Colonic mucosa (tissue), 4 donors: ENCODE results near the gene DLGAP1. TPM values are rescaled to one million over a fixed set of nuclear protein-coding genes. Genes with fewer than 3 reads are reported as not detected.
A peak's percentile ranks its signal among the peaks of the same experiment; 100 is the strongest.

Experiments used
- DNase-seq: peaks from one replicate; pipeline ENCODE4 v3.0.0-alpha.2; 2020
- H3K27ac ChIP-seq: fragments of 200-600 bp; one replicate; pipeline ENCODE4 v1.8.0; 2021
- H3K27me3 ChIP-seq: fragments of 200-600 bp; one replicate; pipeline ENCODE4 v1.8.0; 2021
- H3K36me3 ChIP-seq: fragments of 200-600 bp; one replicate; pipeline ENCODE4 v1.8.0; 2021
- H3K4me1 ChIP-seq: fragments of 200-600 bp; one replicate; pipeline ENCODE4 v1.8.0; 2021; ENCODE audit warnings: mild to moderate bottlenecking
- H3K4me3 ChIP-seq: fragments of 200-600 bp; one replicate; pipeline ENCODE4 v1.8.0; 2021
- H3K9ac ChIP-seq, 2 donors: one replicate each; pipeline ENCODE4 v1.7.0; 2013; ENCODE audit warnings: control low read depth in 2 of 2, low read depth in 2 of 2, low read length in 2 of 2
- H3K9me3 ChIP-seq: fragments of 200-600 bp; one replicate; pipeline ENCODE4 v1.8.0; 2021
- intact Hi-C: fragments of 100-400 bp; cut with DNase I; formaldehyde crosslinking; loops from one replicate; pipeline ENCODE4 v1.14.1; 2022
- total RNA-seq, 2 donors: library from RNA; stranded (reverse); fragmentation: NEBNext Ultra II Directional in 1 of 2; extraction: Animal tissue kit (Norgen Biotek cat#: 25700) in 1 of 2; gene quantifications; one replicate each; pipeline ENCODE4 v1.2.1, GENCODE V29; 2021
- TF ChIP-seq, protein P1 (sequence below): fragments of 200-600 bp; IDR thresholded peaks from one replicate; pipeline ENCODE4 v1.8.0; 2022; ENCODE audit warnings: antibody characterized with exemption, mild to moderate bottlenecking
- donor health status: healthy.
- donor health status: DM: no; HTN: no; CAD: no.
- donor health status: DM: no; HTN: no; CAD: no.

Gene DLGAP1
- total RNA-seq, 2 donors from 2014 or later, result 0.25 to 0.50 TPM

DNA sequence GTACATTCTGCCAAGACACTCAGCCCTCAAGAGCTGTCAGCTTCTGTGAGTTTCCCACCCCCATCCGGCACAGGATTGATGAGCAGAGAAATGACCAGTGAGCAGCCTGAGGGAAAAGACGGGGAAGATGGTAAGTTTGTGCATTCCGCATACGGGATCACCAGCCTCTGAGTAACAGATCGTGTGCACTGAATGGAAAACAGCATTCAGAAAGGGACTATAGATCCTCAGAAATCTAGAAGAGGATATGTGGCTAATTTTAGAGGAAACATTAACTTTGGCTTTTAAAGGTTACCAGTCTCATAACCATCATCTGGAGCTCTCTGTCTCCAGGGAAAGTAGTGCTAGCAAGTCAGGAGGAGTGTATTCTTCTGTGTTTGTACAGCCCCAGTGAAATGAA, 679.1 kb downstream of the DLGAP1 start:
- intact Hi-C loops, result no loop called here
- no peaks in the 10 kb centered on the region for H3K36me3 ChIP-seq
- H3K4me3 ChIP-seq, result no peak overlapping the region
- TF ChIP-seq, protein P1, sequence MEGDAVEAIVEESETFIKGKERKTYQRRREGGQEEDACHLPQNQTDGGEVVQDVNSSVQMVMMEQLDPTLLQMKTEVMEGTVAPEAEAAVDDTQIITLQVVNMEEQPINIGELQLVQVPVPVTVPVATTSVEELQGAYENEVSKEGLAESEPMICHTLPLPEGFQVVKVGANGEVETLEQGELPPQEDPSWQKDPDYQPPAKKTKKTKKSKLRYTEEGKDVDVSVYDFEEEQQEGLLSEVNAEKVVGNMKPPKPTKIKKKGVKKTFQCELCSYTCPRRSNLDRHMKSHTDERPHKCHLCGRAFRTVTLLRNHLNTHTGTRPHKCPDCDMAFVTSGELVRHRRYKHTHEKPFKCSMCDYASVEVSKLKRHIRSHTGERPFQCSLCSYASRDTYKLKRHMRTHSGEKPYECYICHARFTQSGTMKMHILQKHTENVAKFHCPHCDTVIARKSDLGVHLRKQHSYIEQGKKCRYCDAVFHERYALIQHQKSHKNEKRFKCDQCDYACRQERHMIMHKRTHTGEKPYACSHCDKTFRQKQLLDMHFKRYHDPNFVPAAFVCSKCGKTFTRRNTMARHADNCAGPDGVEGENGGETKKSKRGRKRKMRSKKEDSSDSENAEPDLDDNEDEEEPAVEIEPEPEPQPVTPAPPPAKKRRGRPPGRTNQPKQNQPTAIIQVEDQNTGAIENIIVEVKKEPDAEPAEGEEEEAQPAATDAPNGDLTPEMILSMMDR, result no peak
- H3K27me3 ChIP-seq, result no peaks in the 10 kb centered on the region
- no peak overlapping the region for H3K27ac ChIP-seq
- DNase-seq, result no peak
- no peaks in the 10 kb centered on the region for H3K4me1 ChIP-seq
- no peaks in the 10 kb centered on the region for H3K9me3 ChIP-seq
- H3K9ac ChIP-seq, result no peak overlapping the region

DNA sequence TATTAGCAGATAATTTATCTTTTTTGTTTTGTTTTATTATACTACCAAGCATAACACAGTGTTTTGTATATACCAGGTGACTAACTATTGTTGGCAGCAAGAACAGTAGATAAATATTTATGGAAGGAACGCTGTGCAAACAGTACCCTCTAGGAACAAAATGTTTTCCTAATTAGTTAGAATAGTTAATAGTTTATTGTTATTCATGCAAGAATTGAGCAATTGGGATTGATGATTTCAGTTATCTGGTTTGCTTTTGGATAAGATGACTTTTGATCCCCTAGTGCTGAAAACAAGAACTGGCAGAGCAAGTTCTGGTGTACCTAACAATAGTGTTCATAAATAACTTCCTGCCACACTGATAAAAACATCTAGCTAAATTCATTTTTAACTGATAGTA, 681.8 kb downstream of the DLGAP1 start:
- no peak for DNase-seq
- no peak overlapping the region for H3K9ac ChIP-seq
- intact Hi-C loops, result loop anchor here (5.0 kb wide), 3 partner anchors 66 to 219 kb away; no protein-coding TSS in a partner anchor
- TF ChIP-seq, protein P1, result no peak
- no peaks in the 10 kb centered on the region for H3K27me3 ChIP-seq
- H3K4me3 ChIP-seq, result no peak overlapping the region
- H3K36me3 ChIP-seq, result no peaks in the 10 kb centered on the region
- no peaks in the 10 kb centered on the region for H3K4me1 ChIP-seq
- H3K9me3 ChIP-seq, result no peaks in the 10 kb centered on the region
- H3K27ac ChIP-seq, result no peak overlapping the region

DNA sequence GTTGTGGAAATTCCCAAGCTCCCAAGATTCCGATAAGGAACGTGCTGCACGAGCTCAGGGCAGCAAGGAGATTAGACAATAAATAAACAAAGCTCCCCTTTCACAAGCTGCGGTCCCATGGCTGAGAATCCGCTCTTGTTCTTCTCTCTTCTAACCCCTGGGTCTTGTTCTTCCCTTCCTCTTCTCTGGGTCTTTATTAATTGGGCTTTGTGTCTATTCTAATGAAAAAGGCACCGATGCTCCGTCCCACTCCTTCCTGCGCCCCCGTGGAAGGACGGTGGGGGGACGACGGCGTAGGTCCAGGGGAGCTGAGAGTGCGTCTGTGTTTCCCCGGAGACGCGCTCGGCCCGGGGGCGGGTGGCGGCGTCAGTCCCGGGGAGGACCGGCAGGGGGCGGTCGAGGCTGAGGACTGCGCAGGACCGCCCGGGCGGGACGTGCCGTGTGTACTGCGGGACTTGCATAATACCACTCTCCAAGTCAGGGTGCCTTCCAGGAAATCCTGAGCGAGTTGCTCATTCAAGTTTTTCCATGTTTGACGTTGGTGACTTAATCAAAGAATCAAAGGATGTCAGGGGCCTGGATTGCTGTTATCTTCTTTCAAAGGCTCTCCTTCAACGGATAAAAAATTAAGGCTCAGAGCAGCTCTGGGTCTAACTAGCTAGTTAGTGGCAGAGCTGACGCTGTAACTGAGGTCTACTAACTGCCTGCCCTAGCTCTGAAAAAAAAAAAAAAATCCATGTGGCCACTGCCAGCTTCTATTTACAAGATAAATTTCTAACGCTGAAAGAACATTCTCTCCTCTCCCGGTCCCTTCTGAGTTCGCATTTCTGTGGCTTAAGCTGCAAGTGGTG, 683.8 kb downstream of the DLGAP1 start:
- TF ChIP-seq, protein P1, result peak; percentile 95
- H3K4me3 ChIP-seq, result no peak overlapping the region

DNA sequence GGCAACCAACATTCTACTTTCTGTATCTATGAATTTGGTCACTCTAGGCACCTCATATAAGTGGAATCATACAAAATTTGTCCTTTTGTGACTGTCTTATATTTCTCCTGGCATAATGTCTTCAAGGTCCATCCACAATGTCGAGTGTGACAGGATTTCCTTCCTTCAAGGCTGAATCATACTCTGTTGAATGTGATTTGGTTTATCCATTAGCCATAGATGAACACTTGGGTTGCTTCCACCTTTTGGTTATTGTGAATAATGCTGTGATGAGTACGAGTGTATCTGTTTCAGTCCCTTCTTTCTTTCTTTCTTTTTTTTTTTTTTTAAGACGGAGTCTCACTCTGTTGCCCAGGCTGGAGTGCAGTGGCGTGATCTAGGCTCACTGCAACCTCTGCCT, 693.8 kb downstream of the DLGAP1 start:
- no peaks in the 10 kb centered on the region for H3K9me3 ChIP-seq
- H3K4me1 ChIP-seq, result no peaks in the 10 kb centered on the region
- H3K9ac ChIP-seq, result no peak overlapping the region
- DNase-seq, result no peak
- no peak overlapping the region for H3K27ac ChIP-seq
- H3K27me3 ChIP-seq, result no peaks in the 10 kb centered on the region
- TF ChIP-seq, protein P1, result no peak
- H3K4me3 ChIP-seq, result no peak overlapping the region
- H3K36me3 ChIP-seq, result no peaks in the 10 kb centered on the region
- intact Hi-C loops, result no loop called here

More for the DNA sequence above, 683.8 kb downstream of the DLGAP1 start:
- intact Hi-C loops, result loop anchor here (5.0 kb wide), 3 partner anchors 64 to 221 kb away; no protein-coding TSS in a partner anchor
- Histone ChIP-seq H3K27ac (peak overlapping the region; percentile 5), H3K4me1 (no peaks in the 10 kb centered on the region), H3K36me3 (no peaks in the 10 kb centered on the region), H3K9ac (peak overlapping the region in 1 of 2 donors; percentile 15), H3K9me3 (no peaks in the 10 kb centered on the region), H3K27me3 (no peaks in the 10 kb centered on the region)
- peak; percentile 87 for DNase-seq

DNA sequence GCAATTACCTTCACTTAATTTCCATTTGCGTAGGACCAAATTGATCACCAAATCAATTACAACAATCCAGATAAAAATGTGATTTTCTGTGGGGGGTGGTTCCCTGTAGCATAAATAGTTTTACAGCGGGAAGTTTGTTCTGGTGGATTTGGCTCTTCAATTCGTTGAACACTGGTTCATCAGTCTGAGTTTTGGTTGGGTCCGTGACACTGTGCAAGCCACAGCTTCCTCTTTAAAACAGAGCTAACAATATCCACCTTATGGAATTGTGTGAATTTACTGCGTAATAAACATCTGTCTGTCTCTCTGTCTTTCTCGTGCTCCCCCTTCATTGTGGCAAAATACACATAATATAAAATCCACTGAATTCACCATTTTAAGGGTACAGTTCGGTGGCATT, 694.4 kb downstream of the DLGAP1 start:
- intact Hi-C loops, result no loop called here
- Histone ChIP-seq H3K4me3 (no peak overlapping the region), H3K27ac (no peak overlapping the region), H3K4me1 (no peaks in the 10 kb centered on the region), H3K9me3 (no peaks in the 10 kb centered on the region), H3K27me3 (no peaks in the 10 kb centered on the region), H3K9ac (no peak overlapping the region), H3K36me3 (no peaks in the 10 kb centered on the region)
- no peak for DNase-seq
- TF ChIP-seq, protein P1, result no peak
